ENCODE measurements around the gene ATP8B3. TPM values are rescaled to one million over a fixed set of nuclear protein-coding genes. Genes with fewer than 3 reads are reported as not detected.
"Not testable (repeated sequence)": the region's sequence is repeated elsewhere in the genome, so short reads cannot be mapped to it uniquely, and the experiment has no call there.

Gene ATP8B3
- total RNA-seq, 1 donor from 2014 or later = 1.9 TPM

- DNase-seq = no peak
Observed at GRCh38 chr19:1770866-1771576, 41.1 kb downstream of the ATP8B3 start.

GRCh38 chr19:1769645-1769985 lies 42.5 kb downstream of the ATP8B3 start:
- no peak for DNase-seq

DNA sequence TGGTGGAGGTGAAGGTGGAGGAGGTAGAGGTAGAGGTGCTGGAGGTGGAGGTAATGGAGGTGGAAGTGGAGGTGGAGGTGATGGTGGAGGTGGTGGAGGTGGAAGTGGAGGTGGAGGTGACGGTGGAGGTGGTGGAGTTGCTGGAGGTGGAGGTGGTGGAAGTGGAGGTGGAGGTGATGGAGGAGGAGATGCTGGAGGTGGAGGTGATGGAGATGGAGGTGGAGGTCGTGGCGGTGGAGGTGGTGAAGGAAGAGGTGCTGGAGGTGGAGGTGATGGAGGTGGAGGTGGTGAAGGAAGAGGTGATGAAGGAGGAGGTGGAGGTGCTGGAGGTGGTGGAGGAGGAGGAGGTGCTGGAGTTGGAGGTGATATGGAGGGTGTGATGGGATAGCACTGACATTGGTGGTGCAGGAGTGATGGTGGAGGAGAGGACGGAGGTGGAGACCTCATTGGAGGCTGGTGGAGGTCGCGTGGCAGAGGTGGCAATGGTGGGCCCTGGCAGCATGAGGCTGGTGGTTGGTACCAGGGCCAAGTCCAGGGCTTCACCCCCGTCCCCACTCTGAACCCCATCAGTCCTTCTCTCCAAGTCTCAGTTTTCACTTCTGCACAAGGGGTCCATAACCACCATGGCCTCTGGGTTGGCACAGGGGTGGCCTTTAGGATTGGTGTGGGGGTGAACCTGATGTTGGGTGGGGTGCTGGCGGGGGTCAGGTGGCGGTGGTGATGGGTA lies 43.0 kb downstream of the ATP8B3 start:
- no peak for DNase-seq

DNA sequence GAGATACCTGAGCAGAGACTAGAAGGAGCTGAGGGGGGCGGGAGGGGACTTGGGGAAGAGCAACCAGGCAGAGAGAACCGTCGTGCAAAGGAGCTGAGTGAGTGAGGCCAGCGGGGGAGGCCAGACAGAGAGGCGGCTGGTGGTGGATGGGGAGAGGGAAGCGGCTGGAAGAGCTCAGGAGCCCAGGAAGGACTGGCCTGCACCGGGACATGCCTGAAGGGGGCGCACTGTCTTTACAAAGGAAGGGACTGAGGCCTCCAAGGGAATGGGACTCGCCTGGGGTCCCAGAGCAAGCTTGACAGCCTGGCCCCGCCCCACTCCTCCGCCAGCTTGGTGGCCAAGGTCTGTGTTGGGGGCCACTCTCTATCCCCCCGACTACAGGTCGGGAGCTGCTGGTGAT lies 43.8 kb downstream of the ATP8B3 start:
- DNase-seq = no peak

GRCh38 chr19:1767464-1767933 lies 44.6 kb downstream of the ATP8B3 start:
- peak; percentile 69 for DNase-seq

DNA sequence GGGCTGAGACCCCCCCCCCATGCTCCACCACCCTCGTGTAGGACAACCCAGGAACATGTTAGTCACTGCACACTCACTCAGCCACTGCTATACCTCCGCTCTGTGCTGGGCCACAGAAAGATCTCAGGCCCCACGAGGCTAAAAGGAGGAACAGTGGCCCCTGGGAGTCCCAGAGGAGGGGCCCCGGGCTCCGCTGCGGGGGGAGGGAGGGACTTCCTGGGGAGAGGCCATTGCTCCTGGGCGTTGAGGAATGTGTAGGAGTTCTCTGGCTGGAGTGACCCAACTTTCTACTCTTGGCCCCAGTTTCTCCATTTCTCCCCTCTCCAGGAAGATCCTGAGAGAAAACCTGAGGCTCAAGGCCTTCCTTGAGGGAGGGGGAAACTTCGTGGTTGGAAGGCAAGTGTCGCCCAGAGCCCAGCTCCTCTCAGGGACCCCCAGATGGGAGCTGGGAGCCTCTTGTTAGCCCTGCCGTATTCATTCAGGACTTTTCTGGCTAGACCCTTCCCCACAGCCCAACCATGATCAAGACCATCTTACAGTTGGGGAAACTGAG lies 45.2 kb downstream of the ATP8B3 start:
- DNase-seq = no peak

DNA sequence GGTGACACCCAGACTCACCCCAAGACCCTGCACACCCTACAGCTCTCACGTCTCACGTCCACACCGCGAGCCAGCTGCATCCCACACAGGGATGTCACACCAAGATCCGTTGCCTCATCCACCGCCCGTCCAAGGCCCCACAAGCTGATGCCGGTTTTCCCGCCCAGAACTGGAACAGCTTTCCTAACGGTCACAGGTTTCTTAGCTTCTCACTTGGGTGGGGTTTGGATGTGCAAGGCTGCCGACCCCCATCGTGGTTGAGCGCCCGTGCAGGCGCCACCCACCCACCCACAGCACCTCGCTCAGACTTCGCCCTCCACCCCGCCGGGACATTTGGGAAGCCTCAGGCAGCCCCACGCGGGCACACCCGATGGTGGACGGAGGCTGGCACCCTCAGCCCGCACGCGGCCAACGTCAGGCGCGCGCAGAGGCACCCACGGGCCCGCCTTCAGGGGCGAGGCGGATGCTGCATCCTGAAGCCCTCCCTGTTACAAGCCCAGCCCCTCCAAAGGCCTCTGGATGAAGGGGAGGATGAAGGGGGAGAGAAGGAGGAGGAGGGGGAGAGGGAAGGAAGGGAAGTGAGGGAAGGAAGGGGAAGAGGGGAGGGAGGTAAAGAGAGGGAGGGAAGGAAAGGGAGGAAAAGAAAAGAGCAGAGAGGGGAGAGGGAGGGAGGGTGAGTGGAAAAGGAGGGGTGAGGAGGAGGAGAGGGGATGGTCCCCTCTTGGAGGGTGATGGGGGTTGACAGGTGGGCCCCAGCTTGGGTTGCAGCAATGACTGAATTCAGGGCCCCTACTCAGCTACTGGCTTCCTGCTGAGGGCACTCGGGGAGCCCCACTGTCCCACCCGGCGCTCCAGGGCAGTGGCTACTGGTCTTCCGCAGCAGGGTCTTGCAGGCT lies 45.9 kb downstream of the ATP8B3 start:
- no peak for DNase-seq

DNA sequence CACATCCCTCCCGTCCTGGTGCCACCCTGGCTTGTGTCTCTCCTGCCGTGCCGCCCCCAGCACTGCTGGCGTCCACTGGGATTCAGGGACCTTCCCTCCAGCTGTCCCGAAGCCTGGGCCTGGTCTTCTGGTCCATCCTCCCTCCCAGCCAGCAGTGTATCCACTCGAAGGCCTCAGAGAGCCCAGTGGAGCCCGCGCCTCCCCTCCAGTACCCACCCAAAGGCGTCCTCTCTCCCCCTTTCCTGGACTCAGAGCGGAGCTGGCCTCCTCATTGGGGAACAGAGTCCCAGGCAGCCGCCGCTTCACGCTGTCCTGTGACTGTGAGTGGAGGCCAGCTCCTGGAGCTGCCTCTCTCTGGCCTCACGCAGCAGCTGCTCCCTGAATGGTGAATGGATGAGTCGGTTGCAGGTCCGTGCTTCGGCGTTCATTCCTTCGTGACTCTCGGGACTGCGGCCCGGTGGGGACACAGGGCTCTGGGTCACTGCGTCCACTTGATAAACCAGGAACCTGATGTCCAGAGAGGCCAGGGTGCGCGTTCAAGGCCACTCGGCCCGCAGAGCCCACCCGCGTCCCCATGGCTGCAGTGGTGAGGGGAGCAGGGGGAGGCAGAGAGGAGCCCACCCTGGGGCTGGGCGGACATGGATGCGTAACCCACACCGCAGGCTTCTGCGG lies 46.7 kb downstream of the ATP8B3 start:
- DNase-seq = peak; percentile 24

GRCh38 chr19:1764729-1765128 lies 47.3 kb downstream of the ATP8B3 start:
- no peak for DNase-seq

GRCh38 chr19:1763648-1764639 lies 48.1 kb downstream of the ATP8B3 start:
- no peak for DNase-seq

- no peak for DNase-seq
Observed at GRCh38 chr19:1762243-1763117, 49.6 kb downstream of the ATP8B3 start.

- DNase-seq = no peak
Observed at GRCh38 chr19:1761528-1762242, 50.4 kb downstream of the ATP8B3 start.

GRCh38 chr19:1760786-1761527 lies 51.1 kb downstream of the ATP8B3 start:
- not testable (repeated sequence) for DNase-seq

DNA sequence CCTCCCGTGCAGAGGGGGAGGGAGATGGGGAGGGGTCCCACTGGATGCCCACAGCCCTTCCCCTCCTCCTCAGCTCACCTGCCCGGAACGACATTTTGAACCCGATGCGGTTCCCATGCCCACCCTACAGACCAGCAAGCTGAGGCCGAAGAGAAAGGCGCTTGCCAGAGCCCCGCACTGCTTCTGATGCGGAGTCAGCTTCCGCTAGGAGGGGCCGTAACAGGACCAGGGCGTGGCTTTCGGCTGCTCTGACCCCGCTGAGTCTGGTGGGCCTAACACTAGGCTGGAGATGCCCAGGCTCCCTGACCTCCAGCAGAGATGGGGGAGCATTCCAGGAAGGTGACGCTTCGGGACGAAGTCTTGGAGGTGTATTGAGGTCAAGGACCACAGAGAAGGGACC lies 52.1 kb downstream of the ATP8B3 start:
- DNase-seq = no peak

DNA sequence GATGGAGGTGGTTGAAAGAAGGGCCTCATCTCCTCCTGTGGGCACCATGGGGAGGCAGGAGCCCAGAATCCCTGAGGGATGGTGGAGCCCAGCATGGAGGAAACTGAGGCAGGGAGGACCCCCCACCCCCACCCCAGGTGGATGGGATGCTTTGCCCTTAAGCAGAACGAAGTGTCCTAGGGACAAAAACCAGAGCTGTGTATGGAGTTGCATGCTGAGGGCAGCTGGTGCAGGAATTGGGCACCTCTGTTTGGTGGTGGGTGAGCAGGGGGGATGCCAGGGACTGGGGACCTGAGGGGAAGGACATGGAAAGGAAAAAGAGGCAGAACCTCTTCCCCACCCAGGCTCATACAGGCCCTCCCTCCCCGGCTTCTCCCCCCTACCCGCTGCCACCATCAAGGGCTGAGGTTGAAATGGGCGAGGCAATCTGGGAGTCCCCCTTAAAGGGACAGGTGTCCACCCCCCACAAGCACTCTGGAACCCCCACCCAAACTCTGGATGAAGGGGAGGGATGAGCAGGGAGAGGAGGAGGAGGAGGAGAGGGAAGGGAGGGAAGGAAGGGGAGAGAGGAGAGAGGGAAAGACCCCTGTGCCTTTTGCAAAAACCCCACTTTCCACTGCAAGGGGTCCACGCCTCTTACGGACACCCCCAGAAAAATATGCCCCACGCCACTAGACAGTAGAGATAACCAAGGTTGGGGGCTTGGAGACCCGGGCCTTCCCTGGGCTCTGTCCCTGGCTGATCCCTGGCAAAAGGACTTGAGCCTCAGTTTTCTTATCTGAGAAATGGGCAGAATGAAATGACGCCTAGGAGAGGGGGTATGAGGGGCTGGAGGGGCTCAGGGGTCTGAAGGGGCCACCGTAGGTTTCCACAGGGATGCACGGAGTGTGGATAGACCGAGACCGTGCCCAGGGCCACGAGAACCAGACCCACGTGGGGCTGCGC lies 52.8 kb downstream of the ATP8B3 start:
- no peak for DNase-seq

DNA sequence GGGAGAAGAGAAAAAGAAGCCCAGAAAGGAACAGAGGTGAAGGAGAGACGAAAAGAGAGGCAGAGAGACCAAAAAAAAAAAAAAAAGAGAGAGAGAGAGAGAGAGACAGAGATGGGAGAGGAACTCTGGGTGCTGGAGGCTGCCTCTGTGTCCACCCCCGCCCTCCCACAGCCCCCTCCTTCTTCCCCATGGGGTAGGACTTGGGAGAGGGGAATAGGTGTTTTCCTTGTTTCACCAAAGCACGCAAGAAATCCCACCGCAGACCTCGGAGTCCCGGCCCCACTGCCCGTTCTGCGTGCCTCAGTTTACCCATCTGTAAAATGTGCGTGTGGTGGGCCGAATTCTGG lies 53.9 kb downstream of the ATP8B3 start:
- DNase-seq = no peak

Measured in tongue (tissue), 2 donors.